RWPE2 (cell line): ENCODE results near the gene SLC15A4.

ENCODE experiments used
- ATAC-seq: fragments of 200-7000 bp; cut with Tn5 transposase; 3 replicates; pipeline ENCODE4 v1.9.1; 2021; ENCODE audit warnings: low read depth
- DNase-seq: peaks from one replicate; pipeline ENCODE4 v3.0.0-alpha.2; 2020; ENCODE audit warnings: low spot score
- H3K27ac ChIP-seq: fragments of 450-650 bp; 2 replicates; pipeline ENCODE4 v1.5.1; 2017; ENCODE audit warnings: mild to moderate bottlenecking; ENCODE audit not compliant: poor library complexity, severe bottlenecking
- H3K27me3 ChIP-seq: fragments of 250-450 bp; sonication (Bioruptor Pico); 2 replicates; pipeline ENCODE4 v1.5.1; 2021; ENCODE audit warnings: mild to moderate bottlenecking, moderate library complexity; ENCODE audit not compliant: insufficient read depth, poor library complexity, severe bottlenecking
- H3K36me3 ChIP-seq: fragments of 250-450 bp; sonication (Bioruptor Pico); 2 replicates; pipeline ENCODE4 v1.5.1; 2020; ENCODE audit warnings: low read depth, mild to moderate bottlenecking, moderate library complexity
- H3K4me1 ChIP-seq: fragments of 250-450 bp; sonication (Bioruptor Pico); 2 replicates; pipeline ENCODE4 v1.5.1; 2021; ENCODE audit warnings: mild to moderate bottlenecking, moderate library complexity; ENCODE audit not compliant: insufficient read depth, poor library complexity, severe bottlenecking
- H3K4me3 ChIP-seq: fragments of 250-450 bp; sonication (Bioruptor Pico); 2 replicates; pipeline ENCODE4 v1.5.1; 2021; ENCODE audit warnings: mild to moderate bottlenecking, moderate library complexity; ENCODE audit not compliant: severe bottlenecking
- H3K9me3 ChIP-seq: fragments of 250-450 bp; sonication (Bioruptor Pico); 2 replicates; pipeline ENCODE4 v1.5.1; 2021; ENCODE audit warnings: mild to moderate bottlenecking, moderate library complexity; ENCODE audit not compliant: severe bottlenecking
- CTCF ChIP-seq: fragments of 450-650 bp; IDR thresholded peaks from one replicate; pipeline ENCODE4 v1.5.1; 2017; ENCODE audit warnings: mild to moderate bottlenecking, moderate library complexity; ENCODE audit not compliant: poor library complexity, severe bottlenecking

SLC15A4 gene

GRCh38 chr12:128794661-128795529 is 28.9 kb downstream of the SLC15A4 start:
- Histone ChIP-seq H3K4me3 (no peak overlapping the region), H3K27ac (no peak overlapping the region), H3K4me1 (peaks cover 16% of the 10 kb centered on the region), H3K36me3 (peaks cover 74% of the 10 kb centered on the region), H3K9me3 (no peaks in the 10 kb centered on the region), H3K27me3 (no peaks in the 10 kb centered on the region)
- no peak for TF ChIP-seq CTCF
- DNase-seq (no peak), ATAC-seq (no peak)

GRCh38 chr12:128793701-128794100 is 30.1 kb downstream of the SLC15A4 start:
- ATAC-seq (no peak), DNase-seq (no peak)
- no peaks in the 10 kb centered on the region for H3K9me3 ChIP-seq
- H3K36me3 ChIP-seq, result peaks cover 62% of the 10 kb centered on the region
- no peak overlapping the region for H3K27ac ChIP-seq
- H3K27me3 ChIP-seq, result no peaks in the 10 kb centered on the region
- H3K4me1 ChIP-seq, result peaks cover 16% of the 10 kb centered on the region
- TF ChIP-seq CTCF, result no peak
- H3K4me3 ChIP-seq, result no peak overlapping the region

GRCh38 chr12:128792881-128793280 is 30.9 kb downstream of the SLC15A4 start:
- ATAC-seq (no peak), DNase-seq (no peak)
- Histone ChIP-seq H3K27me3 (no peaks in the 10 kb centered on the region), H3K27ac (no peak overlapping the region), H3K36me3 (peaks cover 54% of the 10 kb centered on the region), H3K4me3 (no peak overlapping the region), H3K4me1 (peaks cover 9% of the 10 kb centered on the region), H3K9me3 (no peaks in the 10 kb centered on the region)
- TF ChIP-seq CTCF, result no peak

- no peak for TF ChIP-seq CTCF
- no peak overlapping the region for H3K27ac ChIP-seq
- ATAC-seq (no peak), DNase-seq (no peak)
- no peaks in the 10 kb centered on the region for H3K27me3 ChIP-seq
- no peak overlapping the region for H3K4me3 ChIP-seq
- H3K4me1 ChIP-seq, result peaks cover 5% of the 10 kb centered on the region
- H3K9me3 ChIP-seq, result no peaks in the 10 kb centered on the region
- peaks cover 49% of the 10 kb centered on the region for H3K36me3 ChIP-seq
Measured at GRCh38 chr12:128792398-128792797, 31.4 kb downstream of the SLC15A4 start.
